GM12878 (cell line): ENCODE results near the gene MYOM3. TPM values are rescaled to one million over a fixed set of nuclear protein-coding genes. Genes with fewer than 3 reads are reported as not detected.

Experiments
- ATAC-seq: fragments of 200-7000 bp; cut with Tn5 transposase; 3 replicates; pipeline ENCODE4 v1.9.1; 2020; ENCODE audit warnings: mild to moderate bottlenecking, moderate library complexity
- BruUV-seq: library from RNA; stranded (reverse); fragments of 400-500 nt; replicated peaks from 2 replicates; lab custom pipeline; 2021; lab: Mats Ljungman, UMichigan
- CTCF ChIA-PET: fragments of 300-600 bp; sonication (Branson Sonifier 250); formaldehyde crosslinking; extraction: SDS; loops from one replicate; lab custom pipeline; 2021; ENCODE audit warnings: inconsistent platforms; lab: Yijun Ruan, JAX
- POLR2A ChIA-PET: fragments of 350-600 bp; formaldehyde crosslinking; extraction: SDS; loops from one replicate; lab custom pipeline; 2021; ENCODE audit warnings: inconsistent platforms; lab: Charles Lee
- RAD21 ChIA-PET: fragments of 300-600 bp; sonication (Branson Sonifier 250); formaldehyde crosslinking; loops from one replicate; lab custom pipeline; 2023; ENCODE audit warnings: antibody characterized with exemption; ENCODE audit not compliant: unreplicated experiment; lab: Charles Lee
- SMC1A ChIA-PET: fragments of 300-600 bp; sonication (Branson Sonifier 250); formaldehyde crosslinking; loops from one replicate; lab custom pipeline; 2023; ENCODE audit not compliant: unreplicated experiment, uncharacterized antibody; lab: Charles Lee
- DNase-seq: peaks from one replicate; pipeline ENCODE4 v3.0.0-alpha.2; 2011; ENCODE audit warnings: low read depth, low spot score
- FAIRE-seq: peaks from 3 replicates; lab custom pipeline; 2011; peaks lifted over from hg19 to GRCh38; lab: Jason Lieb, UNC
- H2AFZ ChIP-seq: 2 replicates; pipeline ENCODE4 v1.6.0; 2011; ENCODE audit warnings: low read depth, low read length, control low read depth; ENCODE audit not compliant: control insufficient read depth
- H3K27ac ChIP-seq: 2 replicates; pipeline ENCODE4 v1.5.1; 2011; ENCODE audit warnings: control low read depth; ENCODE audit not compliant: control insufficient read depth, insufficient read depth
- H3K27me3 ChIP-seq, 2 experiments: replicated peaks in 1 of 2; 2 replicates each; pipeline versions ENCODE4 v1.6.0 to v1.6.1; 2011; ENCODE audit warnings: low read length in 1 of 2; ENCODE audit not compliant: control insufficient read depth in 2 of 2, insufficient read depth in 2 of 2
- H3K36me3 ChIP-seq, 2 experiments: 2 replicates each; pipeline ENCODE4 v1.5.1; 2011; ENCODE audit warnings: low read length in 1 of 2; ENCODE audit not compliant: control insufficient read depth in 2 of 2, insufficient read depth in 2 of 2
- H3K4me1 ChIP-seq: 2 replicates; pipeline ENCODE4 v1.6.1; 2011; ENCODE audit warnings: mild to moderate bottlenecking, low read length, moderate library complexity, mixed read lengths; ENCODE audit not compliant: control insufficient read depth, insufficient read depth
- H3K4me2 ChIP-seq: 2 replicates; pipeline ENCODE4 v1.6.0; 2011; ENCODE audit warnings: control low read depth; ENCODE audit not compliant: control insufficient read depth, insufficient read depth
- H3K4me3 ChIP-seq: fragments of 200-600 bp; sonication (generic); 2 replicates; pipeline ENCODE4 v1.5.1; 2016
- H3K79me2 ChIP-seq: 2 replicates; pipeline ENCODE4 v1.6.0; 2011; ENCODE audit warnings: low read length; ENCODE audit not compliant: control insufficient read depth, insufficient read depth
- H3K9ac ChIP-seq: 2 replicates; pipeline ENCODE4 v1.8.0; 2011; ENCODE audit warnings: low read length, control low read depth, mixed read lengths; ENCODE audit not compliant: control insufficient read depth, insufficient read depth
- H3K9me3 ChIP-seq: replicated peaks from 3 replicates; pipeline ENCODE4 v1.5.1; 2011; ENCODE audit warnings: mild to moderate bottlenecking, low read length; ENCODE audit not compliant: control insufficient read depth, insufficient read depth
- H4K20me1 ChIP-seq: 2 replicates; pipeline ENCODE4 v1.6.0; 2011; ENCODE audit not compliant: control insufficient read depth, insufficient read depth
- CBX5 ChIP-seq: sonication (generic); IDR thresholded peaks from 2 replicates; pipeline ENCODE4 v1.6.1; 2016; ENCODE audit warnings: low read depth, moderate library complexity, mild to moderate bottlenecking, inconsistent platforms
- EZH2 ChIP-seq: IDR thresholded peaks from 2 replicates; pipeline ENCODE4 v1.6.1; 2012; ENCODE audit warnings: low read depth, mild to moderate bottlenecking, control low read depth, inconsistent platforms, low read length, borderline replicate concordance; ENCODE audit not compliant: control insufficient read depth
- GABPA ChIP-seq: IDR thresholded peaks from 2 replicates; pipeline ENCODE4 v1.6.1; 2014; ENCODE audit warnings: antibody characterized with exemption, low read depth, mild to moderate bottlenecking, inconsistent platforms
- IRF4 ChIP-seq: IDR thresholded peaks from 2 replicates; pipeline ENCODE4 v1.6.1; 2011; ENCODE audit warnings: low read depth, low read length
- MEF2B ChIP-seq: fragments of 450-650 bp; IDR thresholded peaks from 2 replicates; pipeline ENCODE4 v1.6.1; 2018; ENCODE audit warnings: mild to moderate bottlenecking, moderate library complexity; ENCODE audit not compliant: partially characterized antibody, poor library complexity, severe bottlenecking
- NFYA ChIP-seq: IDR thresholded peaks from 2 replicates; pipeline ENCODE4 v1.6.1; 2011; ENCODE audit warnings: low read depth, mild to moderate bottlenecking, low read length, improper control_type of control experiment, borderline replicate concordance
- TAF1 ChIP-seq: IDR thresholded peaks from 2 replicates; pipeline ENCODE4 v1.6.1; 2011; ENCODE audit warnings: mild to moderate bottlenecking, low read depth, low read length, borderline replicate concordance
- TBL1XR1 ChIP-seq: IDR thresholded peaks from 2 replicates; pipeline ENCODE4 v1.6.1; 2012; ENCODE audit warnings: low read depth, low read length, improper control_type of control experiment
- ZBED1 ChIP-seq: IDR thresholded peaks from 2 replicates; pipeline ENCODE4 v1.6.1; 2016; ENCODE audit warnings: borderline replicate concordance
- ZBTB33 ChIP-seq: fragments of 450-650 bp; IDR thresholded peaks from 2 replicates; pipeline ENCODE4 v1.6.1; 2017; ENCODE audit warnings: mild to moderate bottlenecking
- ZNF622 ChIP-seq: fragments of 450-650 bp; IDR thresholded peaks from 2 replicates; pipeline ENCODE4 v1.6.1; 2017; ENCODE audit warnings: mild to moderate bottlenecking, inconsistent platforms
- WGBS: methylation state at CpG from one replicate; pipeline ENCODE4 v1.1.6; 2016; ENCODE audit warnings: low lambda C conversion rate; ENCODE audit not compliant: insufficient replicate concordance, insufficient coverage; ENCODE audit errors: missing lambda C conversion rate; 5-methylcytosine and 5-hydroxymethylcytosine counted together
- in situ Hi-C: fragments of 300-500 bp; cut with MboI; formaldehyde crosslinking; loops from 9 replicates; pipeline ENCODE4 v1.14.3; 2018; ENCODE audit warnings: mixed read lengths
- intact Hi-C: fragments of 100-400 bp; cut with micrococcal nuclease; formaldehyde crosslinking; loops from one replicate; pipeline ENCODE4 v1.14.2; 2022; ENCODE audit not compliant: unreplicated experiment
- polyA plus RNA-seq, 11 experiments: library from polyadenylated mRNA; depleted of rRNA in 4 of 11; unstranded in 6 of 11; stranded (reverse) in 5 of 11; fragments of >200 nt; fragmentation: Nextera tagmentation in 4 of 11; fragmentation: Illumina TruSeq in 1 of 11; extraction: Ambion mirVana in 4 of 11; extraction: Trizol in 1 of 11; gene quantifications; 1 replicate in 1 of 11; 2 replicates in 10 of 11; pipeline versions ENCODE4 v1.2.1 to v1.2.3, GENCODE V29; 2011 to 2016; ENCODE audit warnings: inconsistent platforms in 2 of 11, missing spikeins in 2 of 11, low read depth in 1 of 11
- total RNA-seq, 4 experiments: library from RNA; depleted of rRNA in 3 of 4; stranded (reverse); fragments of >200 nt in 3 of 4; fragmentation: Illumina TruSeq in 1 of 4; extraction: Trizol in 1 of 4; gene quantifications; 2 replicates each; pipeline versions ENCODE4 v1.2.1 to v1.2.3, GENCODE V29; 2013 to 2021

Gene MYOM3
- total and polyA plus RNA-seq, 10 of the 15 experiments (the other 5 are each of a cell fraction or from before 2014, with no cell fraction given) = 0.06 TPM; not detected in 9

- no peaks in the 10 kb centered on the region for H3K9me3 ChIP-seq
- no TSS peak for BruUV-seq
- no peaks in the 10 kb centered on the region; the same call in 1 of the 2 replicates for H4K20me1 ChIP-seq
- no peaks in the 10 kb centered on the region for H3K36me3 ChIP-seq
- H3K79me2 ChIP-seq = no peaks in the 10 kb centered on the region
- H3K4me2 ChIP-seq = no peak overlapping the region
- FAIRE-seq (no peak), ATAC-seq (no peak), DNase-seq (no peak)
- no peak for TF ChIP-seq TBL1XR1
- no peak for TF ChIP-seq GABPA
- no peak for TF ChIP-seq IRF4
- no peak for TF ChIP-seq ZBTB33
- TF ChIP-seq ZNF622 = no peak
- no peak for TF ChIP-seq NFYA
- TF ChIP-seq TAF1 = no peak
- no peak for TF ChIP-seq ZBED1
- TF ChIP-seq EZH2 = no peak
- TF ChIP-seq CBX5 = no peak
- TF ChIP-seq MEF2B = no peak
- ChIA-PET CTCF (interaction anchor here (2.4 to 10.4 kb wide), 2 partner anchors 52 to 246 kb away, joined by 9 to 134 read pairs; no protein-coding TSS in a partner anchor), SMC1A (interaction anchor here (1.4 to 9.5 kb wide), 2 partner anchors 43 to 246 kb away, joined by 4 to 104 read pairs; no protein-coding TSS in a partner anchor), POLR2A (no interaction called here), RAD21 (no interaction called here)
- peaks cover 4% of the 10 kb centered on the region for H3K4me1 ChIP-seq
- in situ Hi-C loops (no loop called here), intact Hi-C loops (no loop called here)
- H3K4me3 ChIP-seq = no peak overlapping the region
- 40% methylated on average over 9 of the region's 9 CpGs for WGBS
- no peak overlapping the region for H3K9ac ChIP-seq
- H2AFZ ChIP-seq = no peak overlapping the region
- H3K27me3 ChIP-seq = peaks cover 5 to 7% of the 10 kb centered on the region in 2 experiments; a peak in 3 of 4 replicates
- H3K27ac ChIP-seq = no peak overlapping the region
Measured at GRCh38 chr1:24147194-24147593, 35.3 kb upstream of the MYOM3 start.
